Measurements from ENCODE around the gene SIN3B.

The SIN3B gene

GRCh38 chr19:16891696-16892382, 62.6 kb downstream of the SIN3B start:
- no peak for DNase-seq

GRCh38 chr19:16892436-16892835, 63.2 kb downstream of the SIN3B start:
- DNase-seq = no peak

DNA sequence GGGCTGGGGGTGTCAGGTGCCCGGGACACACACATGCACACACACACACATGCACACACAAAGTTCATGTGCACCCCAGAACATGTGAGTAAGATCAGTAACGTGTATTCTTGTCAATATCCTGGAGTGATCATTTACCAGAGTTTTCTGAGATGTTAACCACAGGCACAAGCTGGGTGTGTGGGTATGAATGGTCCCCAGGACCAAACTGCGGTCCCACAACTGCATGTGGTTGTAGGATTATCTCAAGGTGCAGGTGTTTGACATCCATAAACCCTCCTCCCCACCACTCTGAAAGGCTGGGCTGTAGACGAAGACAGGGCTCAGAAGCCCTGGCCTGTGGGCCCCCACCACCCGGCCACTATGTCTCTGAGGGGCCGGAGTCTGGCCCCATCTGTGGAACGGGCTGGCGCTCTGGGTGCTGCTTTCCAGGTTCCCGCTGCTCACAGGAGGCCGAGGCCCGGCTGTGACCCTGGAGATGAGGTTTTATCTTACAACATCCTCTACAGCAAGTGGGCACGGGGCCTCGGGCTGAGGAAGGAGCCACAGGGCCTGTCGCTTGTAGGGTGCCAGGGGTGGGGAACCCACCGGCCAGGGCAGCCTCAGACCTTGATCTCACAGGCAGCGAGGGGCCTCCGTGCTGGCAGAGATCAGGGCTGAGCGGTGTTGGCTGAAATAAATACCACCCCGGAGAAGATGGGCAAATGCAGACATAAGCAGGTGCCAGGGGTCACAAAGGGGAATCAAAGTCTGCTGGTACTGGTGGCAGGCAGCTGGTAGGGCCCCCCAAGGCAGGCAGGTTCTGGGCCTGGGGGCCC, 63.9 kb downstream of the SIN3B start:
- DNase-seq = no peak

GRCh38 chr19:16893686-16893989, 64.4 kb downstream of the SIN3B start:
- DNase-seq = no peak

DNA sequence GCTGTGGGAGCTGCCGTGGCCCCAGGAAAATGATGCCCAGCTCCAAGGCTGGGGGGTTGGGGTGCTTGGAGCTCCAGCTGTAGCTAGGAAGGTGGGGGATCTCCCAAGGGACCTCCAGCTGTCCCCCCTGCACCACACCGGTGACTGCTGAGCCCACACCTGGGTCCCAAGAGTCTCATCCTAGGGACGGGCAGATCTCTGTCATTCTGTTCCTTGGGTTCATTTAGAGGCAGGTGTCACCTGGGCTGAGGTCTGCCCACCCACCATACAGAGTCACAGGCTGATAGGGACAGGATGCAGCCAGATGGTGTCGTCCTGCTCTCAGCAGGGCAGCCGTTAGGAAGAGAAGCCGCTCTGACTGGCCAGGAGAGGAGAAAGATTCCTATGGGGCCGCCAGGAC, 64.9 kb downstream of the SIN3B start:
- DNase-seq = no peak

GRCh38 chr19:16895467-16896145, 66.4 kb downstream of the SIN3B start:
- DNase-seq = no peak

DNA sequence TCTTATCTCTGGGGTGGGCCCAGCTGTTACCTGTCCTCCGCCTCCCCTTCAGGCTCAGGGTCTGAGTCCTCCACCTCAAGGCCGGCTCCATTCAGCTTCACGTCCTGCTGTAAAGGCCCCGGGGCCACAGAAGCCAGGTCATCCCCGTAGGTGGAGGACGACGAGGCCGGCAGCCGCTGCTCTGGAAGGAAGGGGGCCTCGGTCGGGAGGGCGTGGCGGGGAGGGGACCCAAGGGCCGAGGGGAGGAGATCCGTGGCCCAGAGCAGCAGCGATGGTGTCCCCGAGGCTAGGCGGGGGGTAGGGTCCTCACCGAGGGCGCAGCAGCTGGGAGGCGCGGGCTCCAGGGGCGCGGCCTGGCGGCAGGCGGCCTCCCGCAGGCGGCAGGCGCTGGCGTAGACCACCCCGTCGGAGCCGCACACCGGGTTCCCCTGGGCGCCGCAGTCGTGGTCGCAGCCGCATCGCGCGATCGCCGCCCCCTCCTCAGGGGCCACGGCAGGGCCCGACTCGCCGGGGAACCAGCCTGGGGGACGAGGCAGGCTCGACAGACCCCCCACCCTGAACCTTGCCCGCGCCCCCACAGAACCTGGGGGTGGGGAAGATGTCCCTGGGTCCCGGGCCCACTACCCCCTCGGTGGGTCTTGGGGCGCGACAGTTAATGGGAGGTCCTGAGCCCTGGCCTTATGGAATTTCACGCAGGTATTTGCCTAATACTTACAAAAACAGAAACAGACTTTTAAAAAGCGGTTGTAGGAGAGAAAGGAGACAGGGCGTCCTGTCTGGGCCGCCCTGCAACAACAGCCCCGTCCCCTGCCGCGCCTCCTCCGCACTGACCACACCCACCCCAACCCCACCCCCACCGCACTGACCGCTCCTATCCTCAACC, 67.2 kb downstream of the SIN3B start:
- DNase-seq = no peak

GRCh38 chr19:16897029-16897855, 68.0 kb downstream of the SIN3B start:
- peak; percentile 90 for DNase-seq

GRCh38 chr19:16897856-16898161, 68.6 kb downstream of the SIN3B start:
- no peak for DNase-seq

DNA sequence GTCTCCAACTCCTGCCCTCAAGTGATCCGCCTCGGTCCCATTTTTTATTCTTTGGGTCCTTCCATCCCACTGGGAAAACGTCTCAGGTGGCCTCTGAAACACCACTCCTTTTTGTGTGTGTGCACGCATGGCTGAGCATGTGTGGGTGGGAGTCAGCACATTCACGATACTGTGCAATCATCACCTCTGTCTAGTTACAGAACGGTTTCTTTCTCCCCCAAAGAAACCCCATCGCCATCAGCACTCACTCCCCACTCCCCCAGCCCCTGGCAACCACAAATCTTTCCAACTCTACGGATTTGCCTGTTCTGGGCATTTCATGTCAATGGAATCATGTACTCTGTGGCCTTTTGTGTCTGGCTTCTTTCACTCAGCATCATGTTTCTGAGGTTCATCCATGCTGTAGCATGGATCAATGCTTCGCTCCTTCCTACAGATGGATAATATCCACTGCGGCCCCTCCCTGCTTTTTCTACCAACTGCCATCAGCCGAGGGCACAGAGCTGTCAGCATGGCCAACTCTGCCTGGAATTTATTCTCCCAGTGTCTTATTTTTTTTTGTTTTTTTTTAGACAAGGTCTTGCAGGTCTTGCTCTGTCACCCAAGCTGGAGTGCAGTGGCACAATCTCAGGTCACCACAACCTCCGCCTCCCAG, 69.3 kb downstream of the SIN3B start:
- no peak for DNase-seq

DNA sequence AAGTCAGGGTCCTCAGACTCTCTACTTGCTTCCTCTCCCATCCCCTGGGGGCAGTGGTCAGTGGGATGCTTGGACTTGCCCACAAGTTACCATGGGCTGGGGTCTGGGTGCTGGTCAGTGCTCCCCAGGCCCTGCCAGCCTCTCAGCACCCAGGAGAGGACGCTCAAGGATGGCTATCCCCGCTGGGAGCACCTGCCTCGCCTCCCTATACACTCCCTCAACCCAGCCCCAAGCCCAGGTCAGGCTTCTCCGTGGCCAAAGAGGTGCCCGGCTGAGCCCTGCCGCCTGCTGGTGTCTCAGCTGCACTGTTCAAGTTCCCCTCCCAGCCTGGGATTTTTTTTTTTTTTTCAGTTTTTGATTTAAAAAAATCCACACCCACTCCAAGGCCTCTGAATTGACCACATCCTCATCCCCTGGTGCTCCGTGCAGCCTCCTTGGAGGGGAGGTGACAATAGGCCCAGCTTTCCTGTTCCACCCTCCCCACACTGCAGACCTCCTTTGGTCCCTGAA, 70.4 kb downstream of the SIN3B start:
- peak; percentile 27 for DNase-seq

DNA sequence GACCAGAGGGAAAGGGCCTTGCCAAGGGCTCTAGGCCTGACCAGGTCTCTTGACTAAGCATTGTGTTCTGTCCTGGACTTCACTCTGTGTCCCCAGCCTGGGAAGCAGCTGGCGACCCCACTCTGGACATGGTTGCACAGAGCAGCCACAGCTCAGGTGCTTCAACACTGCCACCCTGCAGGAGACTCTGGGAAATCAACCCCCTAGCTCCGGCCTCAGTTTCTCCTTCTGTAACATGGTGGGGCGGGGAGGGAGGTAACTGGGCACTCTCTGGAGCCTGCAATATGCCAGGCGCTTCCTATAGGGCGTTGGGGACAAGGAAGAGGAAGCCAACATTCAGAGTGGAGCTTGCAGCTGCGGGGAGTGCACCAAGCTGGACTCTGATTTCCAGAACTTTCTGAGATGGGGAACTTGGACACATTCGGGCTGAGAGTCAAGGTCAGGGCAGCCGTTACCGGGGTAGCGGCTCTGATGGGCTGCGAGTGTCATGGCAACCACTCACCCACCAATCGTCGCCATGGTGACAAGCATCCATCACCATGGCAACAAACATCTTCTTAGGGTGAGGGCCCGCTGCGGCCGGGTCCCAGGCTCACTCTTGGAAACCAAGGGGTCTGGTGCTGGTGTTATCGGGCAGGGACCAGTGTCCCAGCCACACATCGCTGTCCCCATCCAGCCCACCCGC, 72.4 kb downstream of the SIN3B start:
- no peak for DNase-seq

DNA sequence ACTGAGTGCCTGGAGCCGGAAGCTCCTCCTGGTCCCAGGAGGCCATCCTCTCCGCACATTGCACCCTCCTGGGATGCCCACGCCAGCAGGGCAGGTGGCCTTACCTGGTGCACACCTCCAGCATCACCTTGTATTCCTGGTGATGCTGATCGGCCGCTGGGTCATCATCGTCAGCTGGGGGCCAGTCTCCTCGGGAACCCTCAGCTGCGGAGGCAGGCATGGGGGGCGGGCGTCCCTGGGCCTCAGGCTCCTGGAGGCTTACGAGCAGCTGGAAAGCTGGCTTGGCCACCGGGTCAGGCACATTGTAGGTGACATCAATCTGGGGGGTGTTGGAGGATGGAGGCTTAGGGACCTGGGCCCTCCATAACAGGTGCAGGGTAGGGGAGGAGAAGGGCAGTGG, 73.3 kb downstream of the SIN3B start:
- DNase-seq = no peak

GRCh38 chr19:16903347-16903746, 74.1 kb downstream of the SIN3B start:
- DNase-seq = no peak

GRCh38 chr19:16904599-16904998, 75.4 kb downstream of the SIN3B start:
- no peak for DNase-seq

- no peak for DNase-seq
These were observed 79.6 kb downstream of the SIN3B start for GRCh38 chr19:16908759-16909158.

- DNase-seq = no peak
These were observed 81.8 kb downstream of the SIN3B start for GRCh38 chr19:16911046-16911445.

- no peak for DNase-seq
These were observed 83.6 kb downstream of the SIN3B start for GRCh38 chr19:16912780-16913179.

DNA sequence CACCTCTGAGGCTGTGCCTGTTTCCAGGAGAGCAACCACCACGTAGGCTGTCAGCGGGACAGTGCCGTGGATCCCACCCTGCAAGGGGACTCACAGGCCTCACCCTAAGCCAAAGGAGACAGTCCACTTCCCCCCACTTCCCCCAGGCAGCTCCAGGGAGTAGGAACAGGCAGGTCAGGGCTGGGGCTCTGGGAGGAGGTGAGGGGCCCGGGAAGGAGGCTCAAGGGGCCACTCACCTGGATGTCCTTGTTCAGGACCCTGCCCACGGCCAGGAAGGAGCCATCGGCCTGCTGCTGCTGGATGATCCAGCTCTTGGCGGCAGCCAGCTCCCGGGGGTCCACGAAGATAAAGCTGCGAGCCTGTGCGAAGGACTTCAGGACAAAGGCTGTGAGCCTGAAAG, 85.2 kb downstream of the SIN3B start:
- no peak for DNase-seq

DNA sequence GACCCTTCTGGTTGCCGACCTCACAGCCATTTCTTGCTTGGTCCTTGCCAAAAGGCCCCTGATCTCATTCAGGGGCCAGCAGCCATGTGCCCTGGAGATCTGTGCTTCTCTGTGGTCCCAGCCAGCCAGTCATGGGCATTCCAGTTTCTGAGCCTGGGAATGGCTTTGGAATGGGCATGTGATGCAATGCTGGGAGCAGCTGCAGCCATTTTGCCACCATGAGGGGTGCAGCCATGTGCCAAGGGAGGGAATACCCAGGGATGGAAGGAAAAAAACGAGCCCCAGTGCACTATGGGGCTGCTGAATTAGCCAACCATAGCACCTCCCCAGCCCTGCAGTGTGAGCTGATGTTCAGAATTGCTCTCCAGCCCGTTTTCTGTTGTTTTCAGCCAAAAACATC, 85.9 kb downstream of the SIN3B start:
- DNase-seq = no peak

- DNase-seq = no peak
These were observed 86.5 kb downstream of the SIN3B start for GRCh38 chr19:16915734-16916133.

Measured in EL (cell line).